Measurements from ENCODE around the gene STX11. TPM values are rescaled to one million over a fixed set of nuclear protein-coding genes. Genes with fewer than 3 reads are reported as not detected.
A peak's percentile ranks its signal among the peaks of the same experiment; 100 is the strongest.

Gene STX11
- total and polyA plus RNA-seq, 2 of the 13 experiments (the other 11 are each of a cell fraction or from before 2014, with no cell fraction given) = 0.03 TPM; not detected in 1

GRCh38 chr6:144150710-144151657, 667 bp downstream of the STX11 start (continued):
- no peak for TF ChIP-seq PLSCR1 (CRISPR knock-in tag; IDR thresholded peaks at IDR 0.05; ENCODE audit: borderline replicate concordance)
- TF ChIP-seq ZNF232 (CRISPR knock-in tag; IDR thresholded peaks at IDR 0.05; ENCODE audit: borderline replicate concordance) = no peak
- TF ChIP-seq MLLT10 (CRISPR knock-in tag; IDR thresholded peaks at IDR 0.05) = no peak
- TF ChIP-seq ZFP82 (CRISPR knock-in tag; IDR thresholded peaks at IDR 0.05; ENCODE audit: borderline replicate concordance) = no peak
- no peak for TF ChIP-seq ATF1 (CRISPR knock-in tag; IDR thresholded peaks at IDR 0.05)

- no peak for ATAC-seq
- H3K4me1 ChIP-seq (ENCODE audit: insufficient read depth, low read length) = peaks cover 9% of the 10 kb centered on the region
- intact Hi-C loops (cut with micrococcal nuclease; ENCODE audit: unreplicated experiment) = no loop called here
- POLR2A ChIA-PET = no interaction called here
- no peaks in the 10 kb centered on the region for H3K9me3 ChIP-seq (ENCODE audit: low read length)
- no peak overlapping the region for H2AFZ ChIP-seq (ENCODE audit: low read length)
- no peaks in the 10 kb centered on the region for H3K36me3 ChIP-seq (replicated peaks in 1 of 2; ENCODE audit: control insufficient read depth in 1 of 2, insufficient read depth in 2 of 2, low read length in 2 of 2)
- FAIRE-seq = no peak
- CTCF ChIA-PET (ENCODE audit: low intra/inter-chr PET ratio, low total read pairs) = no interaction called here
- in situ Hi-C loops (cut with HindIII; ENCODE audit: extremely low pct_ligation_motif_present, low pct_unique_long_range_greater_than_20kb) = no loop called here
- H3K4me2 ChIP-seq (ENCODE audit: low read depth, low read length) = no peak overlapping the region
- no peaks in the 10 kb centered on the region for H4K20me1 ChIP-seq (ENCODE audit: insufficient read depth, low read length)
- no TSS peak for BruUV-seq (replicated peaks)
- 34% methylated on average over 6 of the region's 6 CpGs for WGBS (ENCODE audit: low lambda C conversion rate)
- H3K27ac ChIP-seq (ENCODE audit: extremely low read length, insufficient read depth, low read length) = no peak overlapping the region
- no peaks in the 10 kb centered on the region for H3K79me2 ChIP-seq (ENCODE audit: insufficient read depth, low read length)
- TF ChIP-seq CBX2 (IDR thresholded peaks at IDR 0.05; ENCODE audit: low read depth, low read length) (peak; percentile 89), CBX2 (CRISPR knock-in tag; IDR thresholded peaks at IDR 0.05; ENCODE audit: low read depth) (no peak), GATA4 (IDR thresholded peaks at IDR 0.05; ENCODE audit: borderline replicate concordance, low read depth) (no peak), KLF13 (CRISPR knock-in tag; IDR thresholded peaks at IDR 0.05) (no peak), KLF6 (CRISPR knock-in tag; IDR thresholded peaks at IDR 0.05) (no peak), RNF2 (conservative IDR thresholded peaks at IDR 0.05; ENCODE audit: low read depth) (0 out of 2 replicates have a peak, but pooled peaks have one; percentile 16), ZNF317 (CRISPR knock-in tag; IDR thresholded peaks at IDR 0.05) (peak; percentile 48; the same call in 1 of the 2 replicates)
- no peak overlapping the region for H3K4me3 ChIP-seq (replicated peaks in 1 of 3; ENCODE audit: insufficient read depth in 1 of 3, low read depth in 2 of 3, low read length in 3 of 3)
- H3K27me3 ChIP-seq (ENCODE audit: control insufficient read depth in 1 of 2, insufficient read depth in 2 of 2, low read length in 2 of 2) = peaks cover 2 to 47% of the 10 kb centered on the region in 2 experiments; a peak in 4 of 5 replicates
- DNase-seq (ENCODE audit: low spot score) = no peak
- no peak overlapping the region for H3K9ac ChIP-seq (ENCODE audit: insufficient read depth, low read depth, low read length)
Measured at GRCh38 chr6:144152334-144152900, 2.1 kb downstream of the STX11 start.

Data from HepG2 (cell line).